ENCODE data around the gene RAB8B.

- TF ChIP-seq CTCF (IDR thresholded peaks at IDR 0.05) = no peak
- no peak for TF ChIP-seq POLR2A (IDR thresholded peaks at IDR 0.05)
These were observed 43.5 kb downstream of the RAB8B start for GRCh38 chr15:63232943-63233342.
